ENCODE data around the gene ANKRD9. TPM values are rescaled to one million over a fixed set of nuclear protein-coding genes. Genes with fewer than 3 reads are reported as not detected.
A peak's percentile ranks its signal among the peaks of the same experiment; 100 is the strongest.

ANKRD9 gene
- total RNA-seq, 2 experiments from 2014 or later, result 8.8 to 9.4 TPM

GRCh38 chr14:102493585-102493984 lies 16.0 kb downstream of the ANKRD9 start:
- POLR2A ChIA-PET, result no interaction called here
- Mint-ChIP-seq H3K9me3 (no peaks in the 10 kb centered on the region), H3K36me3 (no peaks in the 10 kb centered on the region), H3K27me3 (no peaks in the 10 kb centered on the region), H3K4me3 (no peak overlapping the region), H3K27ac (no peak overlapping the region), H3K4me1 (no peaks in the 10 kb centered on the region)
- no peak for DNase-seq
- ATAC-seq (ENCODE audit: low read depth), result no peak

- H3K4me3 Mint-ChIP-seq, result no peak overlapping the region
- H3K27me3 Mint-ChIP-seq, result no peaks in the 10 kb centered on the region
- H3K9me3 Mint-ChIP-seq, result no peaks in the 10 kb centered on the region
- no peak overlapping the region for H3K27ac Mint-ChIP-seq
- ATAC-seq (ENCODE audit: low read depth), result no peak
- no peaks in the 10 kb centered on the region for H3K4me1 Mint-ChIP-seq
- POLR2A ChIA-PET, result no interaction called here
- no peak for DNase-seq
- H3K36me3 Mint-ChIP-seq, result no peaks in the 10 kb centered on the region
Observed at GRCh38 chr14:102493096-102493495, 16.5 kb downstream of the ANKRD9 start.

- DNase-seq, result no peak
- H3K27ac Mint-ChIP-seq, result no peak overlapping the region
- H3K4me3 Mint-ChIP-seq, result no peak overlapping the region
- H3K36me3 Mint-ChIP-seq, result no peaks in the 10 kb centered on the region
- no peak for ATAC-seq (ENCODE audit: low read depth)
- POLR2A ChIA-PET, result no interaction called here
- no peaks in the 10 kb centered on the region for H3K9me3 Mint-ChIP-seq
- no peaks in the 10 kb centered on the region for H3K4me1 Mint-ChIP-seq
- no peaks in the 10 kb centered on the region for H3K27me3 Mint-ChIP-seq
Observed at GRCh38 chr14:102492531-102492910, 17.1 kb downstream of the ANKRD9 start.

GRCh38 chr14:102491786-102492530 lies 17.6 kb downstream of the ANKRD9 start:
- H3K27ac Mint-ChIP-seq, result no peak overlapping the region
- no peaks in the 10 kb centered on the region for H3K36me3 Mint-ChIP-seq
- POLR2A ChIA-PET, result no interaction called here
- H3K4me1 Mint-ChIP-seq, result no peaks in the 10 kb centered on the region
- H3K27me3 Mint-ChIP-seq, result no peaks in the 10 kb centered on the region
- DNase-seq, result no peak
- no peak overlapping the region for H3K4me3 Mint-ChIP-seq
- no peaks in the 10 kb centered on the region for H3K9me3 Mint-ChIP-seq
- ATAC-seq (ENCODE audit: low read depth), result no peak

- no peaks in the 10 kb centered on the region for H3K9me3 Mint-ChIP-seq
- H3K4me1 Mint-ChIP-seq, result no peaks in the 10 kb centered on the region
- POLR2A ChIA-PET, result no interaction called here
- H3K4me3 Mint-ChIP-seq, result no peak overlapping the region
- H3K27ac Mint-ChIP-seq, result no peak overlapping the region
- no peaks in the 10 kb centered on the region for H3K27me3 Mint-ChIP-seq
- DNase-seq (no peak), ATAC-seq (ENCODE audit: low read depth) (no peak)
- H3K36me3 Mint-ChIP-seq, result no peaks in the 10 kb centered on the region
Observed at GRCh38 chr14:102491366-102491765, 18.2 kb downstream of the ANKRD9 start.

- DNase-seq (no peak), ATAC-seq (ENCODE audit: low read depth) (no peak)
- H3K27me3 Mint-ChIP-seq, result no peaks in the 10 kb centered on the region
- H3K4me1 Mint-ChIP-seq, result no peaks in the 10 kb centered on the region
- no peaks in the 10 kb centered on the region for H3K36me3 Mint-ChIP-seq
- H3K9me3 Mint-ChIP-seq, result no peaks in the 10 kb centered on the region
- POLR2A ChIA-PET, result no interaction called here
- H3K4me3 Mint-ChIP-seq, result no peak overlapping the region
- H3K27ac Mint-ChIP-seq, result no peak overlapping the region
Observed at GRCh38 chr14:102490456-102490855, 19.1 kb downstream of the ANKRD9 start.

GRCh38 chr14:102487204-102487577 lies 22.4 kb downstream of the ANKRD9 start:
- POLR2A ChIA-PET, result no interaction called here
- Mint-ChIP-seq H3K4me1 (no peaks in the 10 kb centered on the region), H3K36me3 (peaks cover 3% of the 10 kb centered on the region)

GRCh38 chr14:102486513-102487203 lies 22.9 kb downstream of the ANKRD9 start:
- Mint-ChIP-seq H3K4me1 (no peaks in the 10 kb centered on the region), H3K4me3 (no peak overlapping the region), H3K27ac (no peak overlapping the region), H3K36me3 (peaks cover 3% of the 10 kb centered on the region), H3K27me3 (no peaks in the 10 kb centered on the region), H3K9me3 (no peaks in the 10 kb centered on the region)
- DNase-seq, result no peak
- POLR2A ChIA-PET, result interaction anchor here (0.8 kb wide), 1 partner anchor 14 kb away, joined by 3 read pairs; no protein-coding TSS in a partner anchor
- no peak for ATAC-seq (ENCODE audit: low read depth)

More at GRCh38 chr14:102487204-102487577, 22.4 kb downstream of the ANKRD9 start:
- H3K27ac Mint-ChIP-seq, result no peak overlapping the region
- no peaks in the 10 kb centered on the region for H3K9me3 Mint-ChIP-seq
- no peaks in the 10 kb centered on the region for H3K27me3 Mint-ChIP-seq
- no peak for DNase-seq
- no peak for ATAC-seq (ENCODE audit: low read depth)
- H3K4me3 Mint-ChIP-seq, result no peak overlapping the region

- H3K27me3 Mint-ChIP-seq, result no peaks in the 10 kb centered on the region
- H3K4me1 Mint-ChIP-seq, result no peaks in the 10 kb centered on the region
- H3K27ac Mint-ChIP-seq, result peak overlapping the region; percentile 48
- ATAC-seq (ENCODE audit: low read depth) (no peak), DNase-seq (no peak)
- H3K9me3 Mint-ChIP-seq, result no peaks in the 10 kb centered on the region
- no peak overlapping the region for H3K4me3 Mint-ChIP-seq
- H3K36me3 Mint-ChIP-seq, result peaks cover 3% of the 10 kb centered on the region
- POLR2A ChIA-PET, result interaction anchor here (0.8 kb wide), 1 partner anchor 15 kb away, joined by 3 read pairs; no protein-coding TSS in a partner anchor
Observed at GRCh38 chr14:102485693-102486512, 23.7 kb downstream of the ANKRD9 start.

GRCh38 chr14:102484316-102484715 lies 25.3 kb downstream of the ANKRD9 start:
- Mint-ChIP-seq H3K36me3 (peaks cover 7% of the 10 kb centered on the region), H3K9me3 (no peaks in the 10 kb centered on the region), H3K4me3 (no peak overlapping the region), H3K27me3 (no peaks in the 10 kb centered on the region), H3K4me1 (peaks cover 5% of the 10 kb centered on the region), H3K27ac (no peak overlapping the region)
- ATAC-seq (ENCODE audit: low read depth) (no peak), DNase-seq (no peak)
- POLR2A ChIA-PET, result no interaction called here

- H3K4me3 Mint-ChIP-seq, result no peak overlapping the region
- H3K4me1 Mint-ChIP-seq, result peaks cover 5% of the 10 kb centered on the region
- DNase-seq (no peak), ATAC-seq (ENCODE audit: low read depth) (no peak)
- H3K9me3 Mint-ChIP-seq, result no peaks in the 10 kb centered on the region
- POLR2A ChIA-PET, result interaction anchor here (0.6 kb wide), 1 partner anchor 45 kb away, joined by 3 read pairs; no protein-coding TSS in a partner anchor
- H3K36me3 Mint-ChIP-seq, result peaks cover 10% of the 10 kb centered on the region
- H3K27ac Mint-ChIP-seq, result no peak overlapping the region
- H3K27me3 Mint-ChIP-seq, result no peaks in the 10 kb centered on the region
Observed at GRCh38 chr14:102481791-102482238, 27.8 kb downstream of the ANKRD9 start.

GRCh38 chr14:102481371-102481770 lies 28.2 kb downstream of the ANKRD9 start:
- no peak overlapping the region for H3K27ac Mint-ChIP-seq
- DNase-seq (no peak), ATAC-seq (ENCODE audit: low read depth) (no peak)
- POLR2A ChIA-PET, result interaction anchor here (0.6 kb wide), 2 partner anchors 16 to 45 kb away, joined by 3 read pairs; no protein-coding TSS in a partner anchor
- H3K27me3 Mint-ChIP-seq, result no peaks in the 10 kb centered on the region
- no peak overlapping the region for H3K4me3 Mint-ChIP-seq
- H3K4me1 Mint-ChIP-seq, result peaks cover 5% of the 10 kb centered on the region
- peaks cover 10% of the 10 kb centered on the region for H3K36me3 Mint-ChIP-seq
- no peaks in the 10 kb centered on the region for H3K9me3 Mint-ChIP-seq

- POLR2A ChIA-PET, result no interaction called here
- H3K27ac Mint-ChIP-seq, result peak overlapping the region; percentile 56
- peak overlapping the region; percentile 28 for H3K4me3 Mint-ChIP-seq
- no peaks in the 10 kb centered on the region for H3K27me3 Mint-ChIP-seq
- H3K4me1 Mint-ChIP-seq, result peaks cover 5% of the 10 kb centered on the region
- no peak for DNase-seq
- peaks cover 10% of the 10 kb centered on the region for H3K36me3 Mint-ChIP-seq
- H3K9me3 Mint-ChIP-seq, result no peaks in the 10 kb centered on the region
- no peak for ATAC-seq (ENCODE audit: low read depth)
Observed at GRCh38 chr14:102479777-102480176, 29.8 kb downstream of the ANKRD9 start.
